ENCODE measurements around the gene USP53. TPM values are rescaled to one million over a fixed set of nuclear protein-coding genes. Genes with fewer than 3 reads are reported as not detected.

Gene USP53
- total and polyA plus RNA-seq, 2 of the 13 experiments (the other 11 are each of a cell fraction or from before 2014, with no cell fraction given), result 5.3 to 8.1 TPM

- Histone ChIP-seq H2AFZ (ENCODE audit: low read length) (no peak overlapping the region), H3K4me2 (ENCODE audit: low read depth, low read length) (no peak overlapping the region), H4K20me1 (ENCODE audit: insufficient read depth, low read length) (no peaks in the 10 kb centered on the region), H3K27ac (ENCODE audit: extremely low read length, insufficient read depth, low read length) (no peak overlapping the region), H3K27me3 (ENCODE audit: control insufficient read depth in 1 of 2, insufficient read depth in 2 of 2, low read length in 2 of 2) (no peaks in the 10 kb centered on the region), H3K4me3 (replicated peaks in 1 of 3; ENCODE audit: insufficient read depth in 1 of 3, low read depth in 2 of 3, low read length in 3 of 3) (no peak overlapping the region), H3K9ac (ENCODE audit: insufficient read depth, low read depth, low read length) (no peak overlapping the region), H3K79me2 (ENCODE audit: insufficient read depth, low read length) (no peaks in the 10 kb centered on the region), H3K36me3 (replicated peaks in 1 of 2; ENCODE audit: control insufficient read depth in 1 of 2, insufficient read depth in 2 of 2, low read length in 2 of 2) (0 out of 5 replicates have a peak, but pooled peaks cover 0 to 3% of the 10 kb centered on the region in 2 experiments), H3K4me1 (ENCODE audit: insufficient read depth, low read length) (no peaks in the 10 kb centered on the region), H3K9me3 (ENCODE audit: low read length) (no peaks in the 10 kb centered on the region)
- DNase-seq (ENCODE audit: low spot score) (no peak), ATAC-seq (no peak), FAIRE-seq (no peak)
- POLR2A ChIA-PET, result no interaction called here
- CTCF ChIA-PET (ENCODE audit: low intra/inter-chr PET ratio, low total read pairs), result no interaction called here
- WGBS (ENCODE audit: low lambda C conversion rate), result 77% methylated on average over 2 of the region's 2 CpGs
- intact Hi-C loops (cut with micrococcal nuclease; ENCODE audit: unreplicated experiment) (no loop called here), in situ Hi-C loops (cut with HindIII; ENCODE audit: extremely low pct_ligation_motif_present, low pct_unique_long_range_greater_than_20kb) (no loop called here)
- TF ChIP-seq RNF2 (conservative IDR thresholded peaks at IDR 0.05; ENCODE audit: low read depth) (no peak), ZNF20 (CRISPR knock-in tag; IDR thresholded peaks at IDR 0.05) (no peak), RNF219 (CRISPR knock-in tag; IDR thresholded peaks at IDR 0.05) (no peak), TEAD3 (CRISPR knock-in tag; optimal IDR thresholded peaks at IDR 0.05; ENCODE audit: borderline replicate concordance) (no peak), E2F5 (CRISPR knock-in tag; conservative IDR thresholded peaks at IDR 0.05) (no peak), MAZ (IDR thresholded peaks at IDR 0.05; ENCODE audit: borderline replicate concordance, low read depth, low read length) (no peak), MAZ (CRISPR knock-in tag; IDR thresholded peaks at IDR 0.05; ENCODE audit: low read depth) (no peak), ZNF800 (CRISPR knock-in tag; IDR thresholded peaks at IDR 0.05) (no peak), ZNF782 (CRISPR knock-in tag; IDR thresholded peaks at IDR 0.05; ENCODE audit: borderline replicate concordance) (no peak), ZNF460 (CRISPR knock-in tag; IDR thresholded peaks at IDR 0.05; ENCODE audit: borderline replicate concordance) (no peak), FOXA3 (CRISPR knock-in tag; IDR thresholded peaks at IDR 0.05) (no peak), ZHX2 (IDR thresholded peaks at IDR 0.05; ENCODE audit: low read depth) (no peak), ZHX2 (CRISPR knock-in tag; IDR thresholded peaks at IDR 0.05; ENCODE audit: borderline replicate concordance) (no peak), ZNF616 (CRISPR knock-in tag; IDR thresholded peaks at IDR 0.05; ENCODE audit: low read depth) (no peak)
- BruUV-seq (replicated peaks), result no TSS peak
Observed at GRCh38 chr4:119328695-119329094, 116.2 kb downstream of the USP53 start.
